Stimulated activated naive CD4-positive, alpha-beta T cell (primary cell): Measurements from ENCODE around the gene BDH1.

Experiments
- DNase-seq, 6 experiments: peaks; one replicate each; lab custom pipeline; 2025; lab: John Stamatoyannopoulos, UW

The BDH1 gene

GRCh38 chr3:197547306-197548011, 8.3 kb downstream of the BDH1 start:
- DNase-seq = no peak

GRCh38 chr3:197546307-197547085, 9.3 kb downstream of the BDH1 start:
- DNase-seq = no peak

GRCh38 chr3:197545571-197545970, 10.2 kb downstream of the BDH1 start:
- no peak for DNase-seq

- no peak for DNase-seq
These were observed 10.7 kb downstream of the BDH1 start for GRCh38 chr3:197545101-197545500.

GRCh38 chr3:197542741-197543454, 12.9 kb downstream of the BDH1 start:
- DNase-seq = no peak

GRCh38 chr3:197541756-197542539, 13.8 kb downstream of the BDH1 start:
- DNase-seq = no peak

- DNase-seq = no peak
These were observed 14.8 kb downstream of the BDH1 start for GRCh38 chr3:197540961-197541377.

GRCh38 chr3:197539651-197540051, 16.1 kb downstream of the BDH1 start:
- no peak for DNase-seq

GRCh38 chr3:197533927-197534725, 21.6 kb downstream of the BDH1 start:
- DNase-seq = no peak

GRCh38 chr3:197533396-197533795, 22.4 kb downstream of the BDH1 start:
- DNase-seq = no peak

GRCh38 chr3:197532388-197532787, 23.4 kb downstream of the BDH1 start:
- DNase-seq = no peak

GRCh38 chr3:197528190-197528589, 27.6 kb downstream of the BDH1 start:
- no peak for DNase-seq

- DNase-seq = no peak
These were observed 28.2 kb downstream of the BDH1 start for GRCh38 chr3:197527569-197527968.

GRCh38 chr3:197525706-197526105, 30.1 kb downstream of the BDH1 start:
- DNase-seq = no peak

- no peak for DNase-seq
These were observed 31.6 kb downstream of the BDH1 start for GRCh38 chr3:197524128-197524527.

- no peak for DNase-seq
These were observed 32.2 kb downstream of the BDH1 start for GRCh38 chr3:197523526-197523925.

- DNase-seq = no peak
These were observed 32.8 kb downstream of the BDH1 start for GRCh38 chr3:197522881-197523441.

GRCh38 chr3:197522183-197522715, 33.5 kb downstream of the BDH1 start:
- DNase-seq = no peak

GRCh38 chr3:197521277-197522182, 34.2 kb downstream of the BDH1 start:
- no peak for DNase-seq
